Measurements from ENCODE around the gene PRKG1. TPM values are rescaled to one million over a fixed set of nuclear protein-coding genes. Genes with fewer than 3 reads are reported as not detected.
"Not testable (repeated sequence)": the region's sequence is repeated elsewhere in the genome, so short reads cannot be mapped to it uniquely, and the experiment has no call there.

Gene PRKG1
- total RNA-seq, 4 donors from 2014 or later: 17.1 to 36.4 (median 25.8) TPM

- ATAC-seq (ENCODE audit: low FRiP score): no peak
- DNase-seq (ENCODE audit: low spot score): no peak
- TF ChIP-seq CTCF (IDR thresholded peaks at IDR 0.05): no peak
Observed at GRCh38 chr10:51326174-51326573, 251.9 kb downstream of the PRKG1 start.

DNA sequence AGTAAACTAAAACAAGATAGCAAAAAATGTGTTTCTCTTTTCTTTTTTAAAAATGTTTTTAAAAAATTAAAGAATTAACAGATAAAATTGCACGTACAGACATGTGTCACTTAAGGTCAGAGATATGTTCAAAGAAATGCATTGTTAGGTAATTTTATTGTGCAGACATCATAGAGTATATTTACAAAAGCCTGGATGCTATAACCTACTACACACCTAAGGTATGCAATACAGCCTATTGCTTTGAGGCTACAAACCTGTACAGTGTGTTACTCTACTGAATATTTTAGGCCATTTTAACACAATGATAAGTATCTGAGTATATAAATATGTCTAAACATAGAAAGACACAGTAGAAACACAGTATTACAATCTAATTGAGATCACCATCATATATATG is 253.1 kb downstream of the PRKG1 start:
- no peak for TF ChIP-seq CTCF (IDR thresholded peaks at IDR 0.05)
- no peak for DNase-seq (ENCODE audit: low spot score)
- ATAC-seq (ENCODE audit: low FRiP score): no peak

DNA sequence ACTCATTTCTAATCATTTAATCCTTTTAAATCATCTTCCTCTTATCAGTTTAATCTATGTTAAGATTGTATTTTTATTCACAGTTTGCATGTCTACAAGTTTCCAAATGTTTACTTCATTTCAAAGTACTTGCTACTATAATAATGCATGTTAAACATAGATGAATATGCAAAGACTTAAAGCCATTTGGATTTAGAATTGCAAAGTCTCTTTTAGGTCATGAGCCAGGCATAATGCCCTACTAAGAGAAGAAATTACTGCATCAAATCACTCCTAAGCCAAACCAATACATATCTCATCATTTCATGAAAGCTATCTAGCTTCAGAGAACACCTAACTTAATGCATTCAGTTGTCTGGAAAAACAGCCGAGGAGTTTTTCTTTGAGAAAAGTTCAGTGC is 266.1 kb downstream of the PRKG1 start:
- no peak for TF ChIP-seq CTCF (IDR thresholded peaks at IDR 0.05)
- DNase-seq (ENCODE audit: low spot score) (no peak), ATAC-seq (ENCODE audit: low FRiP score) (no peak)

- no peak for TF ChIP-seq CTCF (IDR thresholded peaks at IDR 0.05)
- DNase-seq (ENCODE audit: low spot score) (no peak), ATAC-seq (ENCODE audit: low FRiP score) (no peak)
Observed at GRCh38 chr10:51340845-51341610, 266.7 kb downstream of the PRKG1 start.

DNA sequence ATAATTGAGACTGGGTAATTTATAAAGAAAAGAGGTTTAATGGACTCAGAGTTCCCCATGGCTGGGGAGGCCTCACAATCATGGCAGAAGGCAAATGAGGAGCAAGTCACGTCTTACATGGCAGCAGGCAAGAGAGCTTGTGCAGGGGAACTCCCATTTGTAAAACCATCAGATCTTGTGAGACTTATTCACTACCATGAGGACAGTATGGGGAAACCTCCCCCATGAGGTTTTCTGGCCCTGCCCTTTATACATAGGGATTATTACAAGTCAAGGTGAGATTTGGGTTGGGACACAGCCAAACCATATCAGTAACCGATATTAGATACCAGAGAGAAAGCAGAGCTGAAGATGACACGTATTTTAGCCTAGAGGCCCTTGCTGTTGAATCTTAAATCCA is 267.5 kb downstream of the PRKG1 start:
- not testable (repeated sequence) for ATAC-seq (ENCODE audit: low FRiP score); DNase-seq (ENCODE audit: low spot score)

DNA sequence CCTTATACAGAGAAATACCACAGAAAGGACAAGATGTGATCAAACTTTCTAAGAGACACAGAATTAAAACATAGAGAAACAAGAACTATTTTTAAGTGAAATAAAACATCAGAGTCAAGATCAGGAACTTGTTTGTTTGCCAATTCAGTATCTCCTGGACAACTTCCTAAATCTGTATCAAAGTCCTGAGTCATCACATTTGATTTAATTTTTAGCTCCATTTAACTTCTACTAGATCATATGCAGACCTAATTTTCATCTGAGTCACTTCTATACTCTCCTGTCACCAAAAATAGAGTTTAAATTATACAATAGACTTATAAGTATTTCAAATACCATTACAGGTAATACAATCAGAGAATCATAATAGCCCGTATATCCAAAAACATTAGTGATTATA is 268.1 kb downstream of the PRKG1 start:
- DNase-seq (ENCODE audit: low spot score): no peak
- no peak for TF ChIP-seq CTCF (IDR thresholded peaks at IDR 0.05)
- no peak for ATAC-seq (ENCODE audit: low FRiP score)

DNA sequence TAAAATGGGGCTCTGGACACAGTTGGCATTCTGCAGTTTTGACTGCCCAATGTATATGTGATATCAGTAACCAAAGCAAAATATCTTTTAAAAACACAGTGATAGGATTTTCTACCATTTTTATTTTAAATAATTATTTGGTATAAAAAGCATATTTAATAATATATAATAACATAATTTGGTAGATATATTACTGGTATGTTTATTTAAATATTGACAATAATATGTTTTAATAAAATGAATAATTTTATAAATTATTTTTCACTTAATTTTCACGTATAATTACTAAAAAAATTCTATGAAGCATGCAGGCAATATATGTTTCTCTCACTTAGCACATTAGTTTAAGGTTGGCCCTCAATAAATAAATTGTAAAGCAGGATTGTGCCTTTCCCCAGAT is 269.1 kb downstream of the PRKG1 start:
- ATAC-seq (ENCODE audit: low FRiP score) (no peak), DNase-seq (ENCODE audit: low spot score) (no peak)
- no peak for TF ChIP-seq CTCF (IDR thresholded peaks at IDR 0.05)

Data from omental fat pad (tissue), 4 donors.